Endothelial cell of umbilical vein (primary cell): ENCODE results near the gene RYR2. TPM values are rescaled to one million over a fixed set of nuclear protein-coding genes. Genes with fewer than 3 reads are reported as not detected.

Experiments
- BruUV-seq: library from RNA; stranded (reverse); fragments of 400-500 nt; replicated peaks from 2 replicates; lab custom pipeline; 2021; lab: Mats Ljungman, UMichigan
- CTCF ChIA-PET: fragments of 300-600, 350-600 bp; sonication (Branson Sonifier 250); formaldehyde crosslinking; loops from one replicate; lab custom pipeline; 2021; ENCODE audit warnings: antibody characterized with exemption, inconsistent platforms; lab: Charles Lee
- POLR2A ChIA-PET: fragments of 300-600, 350-600 bp; sonication (Branson Sonifier 250); formaldehyde crosslinking; loops from one replicate; lab custom pipeline; 2021; ENCODE audit warnings: antibody characterized with exemption, inconsistent platforms; lab: Charles Lee
- DNase-seq: peaks from one replicate; pipeline ENCODE4 v3.0.0-alpha.2; 2011; ENCODE audit warnings: low read depth, low spot score
- FAIRE-seq: peaks from 2 replicates; lab custom pipeline; 2011; peaks lifted over from hg19 to GRCh38; lab: Jason Lieb, UNC
- H2AFZ ChIP-seq: 2 replicates; pipeline ENCODE4 v1.6.0; 2012; ENCODE audit warnings: low read depth, low read length, control low read depth, inconsistent platforms
- H3K27ac ChIP-seq: 2 replicates; pipeline ENCODE4 v1.5.1; 2011; ENCODE audit warnings: low read depth, mild to moderate bottlenecking, control low read depth, low read length, moderate library complexity; ENCODE audit not compliant: insufficient read depth
- H3K27me3 ChIP-seq, 2 experiments: 2 replicates each; pipeline versions ENCODE4 v1.6.0 to v1.6.1; 2011; ENCODE audit warnings: low read length in 2 of 2, mixed read lengths in 1 of 2; ENCODE audit not compliant: control insufficient read depth in 2 of 2, insufficient read depth in 2 of 2
- H3K36me3 ChIP-seq, 2 experiments: 2 replicates in 1 of 2; 3 replicates in 1 of 2; pipeline ENCODE4 v1.5.1; 2011; ENCODE audit warnings: low read length in 2 of 2, mild to moderate bottlenecking in 1 of 2, moderate library complexity in 1 of 2; ENCODE audit not compliant: control insufficient read depth in 2 of 2, insufficient read depth in 2 of 2; ENCODE audit errors: extremely low read depth in 1 of 2
- H3K4me1 ChIP-seq: 3 replicates; pipeline ENCODE4 v1.5.1; 2011; ENCODE audit warnings: mild to moderate bottlenecking, low read length; ENCODE audit not compliant: control insufficient read depth, insufficient read depth; ENCODE audit errors: extremely low read depth
- H3K4me2 ChIP-seq: 2 replicates; pipeline ENCODE4 v1.6.1; 2011; ENCODE audit warnings: low read length, control low read depth, mixed read lengths; ENCODE audit not compliant: insufficient read depth
- H3K4me3 ChIP-seq, 3 experiments: fragments of 200-600 bp in 1 of 3; sonication (generic), shearing (Covaris generic) in 1 of 3; replicated peaks in 1 of 3; 2 replicates each; pipeline ENCODE4 v1.5.1; 2011 to 2016; ENCODE audit warnings: control low read depth in 3 of 3, low read length in 3 of 3, mild to moderate bottlenecking in 2 of 3, inconsistent platforms in 1 of 3, low read depth in 1 of 3, moderate library complexity in 1 of 3; ENCODE audit not compliant: insufficient read depth in 1 of 3
- H3K79me2 ChIP-seq: 2 replicates; pipeline ENCODE4 v1.6.0; 2012; ENCODE audit warnings: low read length, inconsistent platforms; ENCODE audit not compliant: control insufficient read depth, insufficient read depth
- H3K9ac ChIP-seq: replicated peaks from 2 replicates; pipeline ENCODE3; 2011; ENCODE audit warnings: low read length, control low read depth; ENCODE audit not compliant: insufficient read depth; ENCODE audit errors: extremely low read depth
- H3K9me1 ChIP-seq: replicated peaks from 3 replicates; pipeline ENCODE4 v1.6.0; 2011; ENCODE audit warnings: mild to moderate bottlenecking, low read length; ENCODE audit not compliant: control insufficient read depth, insufficient read depth; ENCODE audit errors: extremely low read depth
- H3K9me3 ChIP-seq: replicated peaks from 2 replicates; pipeline ENCODE4 v1.5.1; 2012; ENCODE audit warnings: low read length, inconsistent platforms; ENCODE audit not compliant: control insufficient read depth, insufficient read depth
- H4K20me1 ChIP-seq: replicated peaks from 2 replicates; pipeline ENCODE3; 2011; ENCODE audit warnings: mild to moderate bottlenecking, low read length; ENCODE audit not compliant: control insufficient read depth, insufficient read depth; ENCODE audit errors: extremely low read depth
- CTCF ChIP-seq, 2 donors: IDR thresholded peaks; 1 replicate in 1 of 2; 2 replicates in 1 of 2; pipeline ENCODE4 v1.5.1; 2011; ENCODE audit warnings: low read length in 2 of 2, mild to moderate bottlenecking in 2 of 2, moderate library complexity in 2 of 2, control low read depth in 1 of 2, inconsistent platforms in 1 of 2, low read depth in 1 of 2; ENCODE audit not compliant: insufficient read depth in 1 of 2; ENCODE audit errors: extremely low read depth in 1 of 2
- EZH2 ChIP-seq: IDR thresholded peaks from 2 replicates; pipeline ENCODE4 v1.6.1; 2012; ENCODE audit warnings: borderline replicate concordance, low read depth, mild to moderate bottlenecking, moderate library complexity, low read length, inconsistent platforms; ENCODE audit not compliant: severe bottlenecking
- FOS ChIP-seq: IDR thresholded peaks from 2 replicates; pipeline ENCODE4 v1.6.1; 2011; ENCODE audit warnings: mild to moderate bottlenecking, low read length, moderate library complexity, borderline replicate concordance; ENCODE audit not compliant: insufficient read depth
- GATA2 ChIP-seq: IDR thresholded peaks from 2 replicates; pipeline ENCODE4 v1.7.0; 2011; ENCODE audit warnings: low read depth, mild to moderate bottlenecking, moderate library complexity, mixed read lengths, low read length; ENCODE audit not compliant: insufficient read length, insufficient read depth
- JUN ChIP-seq: IDR thresholded peaks from 2 replicates; pipeline ENCODE4 v1.6.1; 2011; ENCODE audit warnings: borderline replicate concordance, low read depth; ENCODE audit not compliant: insufficient read length, insufficient read depth
- MAX ChIP-seq: IDR thresholded peaks from 2 replicates; pipeline ENCODE4 v1.6.1; 2011; ENCODE audit not compliant: insufficient read depth, insufficient read length
- MYC ChIP-seq: IDR thresholded peaks from one replicate; pipeline ENCODE4 v1.6.1; 2011; ENCODE audit warnings: mild to moderate bottlenecking, low read depth, low read length
- POLR2A ChIP-seq: IDR thresholded peaks from 2 replicates; pipeline ENCODE4 v1.6.1; 2012; ENCODE audit warnings: low read depth, mild to moderate bottlenecking, control low read depth, low read length
- POLR2AphosphoS5 ChIP-seq: IDR thresholded peaks from 2 replicates; pipeline ENCODE4 v1.6.1; 2012; ENCODE audit warnings: low read depth, mild to moderate bottlenecking, control low read depth, low read length, moderate library complexity; ENCODE audit not compliant: insufficient read depth
- dilution Hi-C: fragments of 300-500 bp; cut with MboI; formaldehyde crosslinking; loops from one replicate; pipeline ENCODE4 v1.15.0; 2019; ENCODE audit warnings: low sequenced_read_pairs; ENCODE audit not compliant: extremely low pct_ligation_motif_present
- intact Hi-C: fragments of 100-400 bp; cut with micrococcal nuclease; formaldehyde crosslinking; loops from one replicate; pipeline ENCODE4 v1.10.0; 2022
- polyA plus RNA-seq, 4 experiments: library from polyadenylated mRNA; depleted of rRNA in 3 of 4; stranded (reverse) in 3 of 4; unstranded in 1 of 4; fragments of >200 nt; gene quantifications; 2 replicates each; pipeline versions ENCODE4 v1.2.1 to v1.2.3, GENCODE V29; 2011 to 2012; ENCODE audit warnings: missing spikeins in 1 of 4
- total RNA-seq: library from RNA; stranded (reverse); gene quantifications from 2 replicates; pipeline ENCODE4 v1.2.3, GENCODE V29; 2021

The RYR2 gene
- total and polyA plus RNA-seq, 2 donors (not counting 3 experiments of a cell fraction or from before 2014, with no cell fraction given), result not detected

GRCh38 chr1:237105826-237106225, 63.8 kb downstream of the RYR2 start:
- no peak overlapping the region for H3K4me2 ChIP-seq
- H2AFZ ChIP-seq, result no peak overlapping the region
- H4K20me1 ChIP-seq, result no peaks in the 10 kb centered on the region
- no peak overlapping the region for H3K27ac ChIP-seq
- no peaks in the 10 kb centered on the region for H3K27me3 ChIP-seq
- no peak overlapping the region for H3K9ac ChIP-seq
- dilution Hi-C loops (no loop called here), intact Hi-C loops (no loop called here)
- DNase-seq (no peak), FAIRE-seq (no peak)
- TF ChIP-seq MYC (no peak), JUN (no peak), EZH2 (no peak), GATA2 (no peak), MAX (no peak), FOS (no peak), POLR2A (no peak), POLR2AphosphoS5 (no peak), CTCF (IDR thresholded peaks at IDR 0.05; ENCODE audit: extremely low read depth in 1 of 2, insufficient read depth in 1 of 2, low read depth in 1 of 2, low read length in 2 of 2) (no peak)
- H3K79me2 ChIP-seq, result no peaks in the 10 kb centered on the region
- ChIA-PET POLR2A (no interaction called here), CTCF (no interaction called here)
- peaks cover 2% of the 10 kb centered on the region for H3K9me3 ChIP-seq
- no peaks in the 10 kb centered on the region for H3K9me1 ChIP-seq
- H3K4me3 ChIP-seq, result no peak overlapping the region
- no peaks in the 10 kb centered on the region for H3K4me1 ChIP-seq
- BruUV-seq, result no TSS peak
- H3K36me3 ChIP-seq, result no peaks in the 10 kb centered on the region
